HG03354 (cell line): ENCODE results near the gene INPP5D.
"Not testable (repeated sequence)": the region's sequence is repeated elsewhere in the genome, so short reads cannot be mapped to it uniquely, and the experiment has no call there.

Experiments used
- ATAC-seq: cut with Tn5 transposase; IDR thresholded peaks from one replicate; pipeline ENCODE4 v1.9.1; 2021; ENCODE audit warnings: mild to moderate bottlenecking; ENCODE audit not compliant: unreplicated experiment, poor library complexity, severe bottlenecking

The INPP5D gene

GRCh38 chr2:233049194-233049761, 10.9 kb upstream of the INPP5D start:
- ATAC-seq, result no peak

GRCh38 chr2:233051241-233052149, 8.6 kb upstream of the INPP5D start:
- no peak for ATAC-seq

GRCh38 chr2:233052517-233052916, 7.6 kb upstream of the INPP5D start:
- ATAC-seq, result not testable (repeated sequence)

GRCh38 chr2:233053928-233054784, 6.0 kb upstream of the INPP5D start:
- no peak for ATAC-seq

GRCh38 chr2:233055362-233055761, 4.8 kb upstream of the INPP5D start:
- no peak for ATAC-seq

GRCh38 chr2:233056961-233057605, 3.1 kb upstream of the INPP5D start:
- no peak for ATAC-seq

GRCh38 chr2:233058717-233059546, 1.2 kb upstream of the INPP5D start:
- no peak for ATAC-seq

- ATAC-seq, result no peak
Observed at GRCh38 chr2:233059547-233059796, 670 bp upstream of the INPP5D start.

- ATAC-seq, result peak; percentile 1
Observed at GRCh38 chr2:233060501-233060979, 398 bp downstream of the INPP5D start.

- ATAC-seq, result peak; percentile 30
Observed at GRCh38 chr2:233060980-233061590, 943 bp downstream of the INPP5D start.

- ATAC-seq, result peak; percentile 42
Observed at GRCh38 chr2:233061591-233062450, 1.7 kb downstream of the INPP5D start.

GRCh38 chr2:233062451-233062850, 2.3 kb downstream of the INPP5D start:
- no peak for ATAC-seq

- ATAC-seq, result no peak
Observed at GRCh38 chr2:233062946-233063268, 2.8 kb downstream of the INPP5D start.

GRCh38 chr2:233063269-233063975, 3.3 kb downstream of the INPP5D start:
- peak; percentile 39 for ATAC-seq

- no peak for ATAC-seq
Observed at GRCh38 chr2:233063976-233064411, 3.9 kb downstream of the INPP5D start.

GRCh38 chr2:233064530-233065199, 4.5 kb downstream of the INPP5D start:
- ATAC-seq, result no peak

- ATAC-seq, result not testable (repeated sequence)
Observed at GRCh38 chr2:233065200-233065589, 5.1 kb downstream of the INPP5D start.
